T-cell (primary cell): Measurements from ENCODE around the gene ARHGAP15. TPM values are rescaled to one million over a fixed set of nuclear protein-coding genes. Genes with fewer than 3 reads are reported as not detected.

Experiments
- ATAC-seq, 4 experiments: fragments of 200-7000 bp in 3 of 4; fragments of 150-1000 bp in 1 of 4; cut with Tn5 transposase; replicated peaks in 1 of 4; 1 replicate in 3 of 4; 2 replicates in 1 of 4; pipeline ENCODE4 v1.10.0; 2021; ENCODE audit warnings: moderate library complexity in 3 of 4, mild to moderate bottlenecking in 2 of 4, moderate number of reproducible peaks in 1 of 4
- CTCF ChIA-PET, 2 donors: fragments of 300-600 bp; sonication (Branson Sonifier 250); formaldehyde crosslinking; loops; one replicate each; lab custom pipeline; 2022; ENCODE audit warnings: antibody characterized with exemption in 2 of 2; lab: Charles Lee
- POLR2A ChIA-PET, 2 donors: fragments of 300-600 bp; sonication (Branson Sonifier 250); formaldehyde crosslinking; loops; one replicate each; lab custom pipeline; 2022; ENCODE audit warnings: antibody characterized with exemption in 2 of 2; lab: Charles Lee
- DNase-seq, 35 experiments: peaks; one replicate each; pipeline versions ENCODE4 v3.0.0 to v3.0.0-alpha.2; 2013 to 2023
- H3K27ac ChIP-seq: one replicate; pipeline ENCODE4 v1.5.1; 2013; ENCODE audit warnings: low read length
- H3K27me3 ChIP-seq, 2 experiments: replicated peaks in 1 of 2; 1 replicate in 1 of 2; 2 replicates in 1 of 2; pipeline versions ENCODE4 v1.6.1 to v1.7.0; 2013; ENCODE audit warnings: low read length in 1 of 2, mixed read lengths in 1 of 2; ENCODE audit not compliant: control insufficient read depth in 2 of 2, insufficient read depth in 2 of 2; ENCODE audit errors: extremely low read depth in 1 of 2
- H3K36me3 ChIP-seq, 2 donors: 1 replicate in 1 of 2; 2 replicates in 1 of 2; pipeline versions ENCODE4 v1.6.1 to v1.7.0; 2013; ENCODE audit warnings: low read length in 1 of 2; ENCODE audit not compliant: control insufficient read depth in 2 of 2, insufficient read depth in 1 of 2; ENCODE audit errors: extremely low read depth in 1 of 2
- H3K4me1 ChIP-seq, 2 experiments: 1 replicate in 1 of 2; 2 replicates in 1 of 2; pipeline versions ENCODE4 v1.6.1 to v1.7.0; 2013; ENCODE audit warnings: low read length in 2 of 2, mixed read lengths in 1 of 2; ENCODE audit not compliant: insufficient read depth in 2 of 2, control insufficient read depth in 1 of 2; ENCODE audit errors: extremely low read depth in 1 of 2
- H3K4me3 ChIP-seq, 2 donors: 1 replicate in 1 of 2; 2 replicates in 1 of 2; pipeline versions ENCODE4 v1.5.1 to v1.7.0; 2013; ENCODE audit warnings: mild to moderate bottlenecking in 2 of 2, low read length in 1 of 2, moderate library complexity in 1 of 2; ENCODE audit not compliant: control insufficient read depth in 1 of 2; ENCODE audit errors: extremely low read depth in 1 of 2
- H3K9me3 ChIP-seq: 2 replicates; pipeline ENCODE4 v1.7.0; 2013
- H3K27ac Mint-ChIP-seq, 2 donors: one replicate each; pipeline ENCODE4 v1.8.0; 2020 to 2021; ENCODE audit warnings: mild to moderate bottlenecking in 2 of 2, mixed read lengths in 2 of 2
- H3K27me3 Mint-ChIP-seq, 2 donors: one replicate each; pipeline ENCODE4 v1.8.0; 2021 to 2022; ENCODE audit warnings: mixed read lengths in 2 of 2
- H3K36me3 Mint-ChIP-seq: one replicate; pipeline ENCODE4 v1.8.0; 2021; ENCODE audit warnings: mixed read lengths
- H3K4me1 Mint-ChIP-seq, 3 donors: one replicate each; pipeline ENCODE4 v1.8.0; 2020 to 2022; ENCODE audit warnings: mixed read lengths in 3 of 3, mild to moderate bottlenecking in 1 of 3
- H3K4me3 Mint-ChIP-seq, 3 donors: one replicate each; pipeline ENCODE4 v1.8.0; 2020 to 2022; ENCODE audit warnings: mild to moderate bottlenecking in 3 of 3, mixed read lengths in 3 of 3, moderate library complexity in 3 of 3
- H3K9me3 Mint-ChIP-seq, 3 donors: one replicate each; pipeline ENCODE4 v1.8.0; 2020 to 2022; ENCODE audit warnings: mixed read lengths in 3 of 3
- WGBS: methylation state at CpG from one replicate; pipeline ENCODE4 v1.1.5; 2013; ENCODE audit warnings: missing lambda C conversion rate; ENCODE audit not compliant: insufficient coverage; 5-methylcytosine and 5-hydroxymethylcytosine counted together
- total RNA-seq, 35 experiments: library from RNA in 6 of 35; stranded (reverse) in 6 of 35; fragments of 120-200 nt in 1 of 35; gene quantifications; one replicate each; pipeline versions ENCODE4 v1.2.1 to v1.2.4 and lab custom pipeline; 2013 to 2026

Gene ARHGAP15
- total RNA-seq, 5 donors from 2014 or later (not counting 1 experiment from before 2014, with no cell fraction given) = 154 to 271 (median 188) TPM

- no CpG with 5 or more reads among the region's 3 CpGs for WGBS
- H3K4me1 ChIP-seq = peaks cover 0 to 13% of the 10 kb centered on the region in 2 experiments
- ChIA-PET POLR2A (no interaction called here), CTCF (interaction anchor here in 1 of 2 donors (0.6 to 0.8 kb wide), 2 partner anchors 40 to 194 kb away, joined by 3 to 4 read pairs; no protein-coding TSS in a partner anchor)
- H3K4me3 ChIP-seq = no peak overlapping the region
- Mint-ChIP-seq H3K27ac (peak overlapping the region; percentile 29 to 51), H3K4me3 (no peak overlapping the region), H3K9me3 (peaks cover 0 to 8% (median 0%) of the 10 kb centered on the region in 3 donors), H3K27me3 (no peaks in the 10 kb centered on the region), H3K36me3 (peaks cover 38% of the 10 kb centered on the region), H3K4me1 (peaks cover 67 to 74% (median 73%) of the 10 kb centered on the region in 3 donors)
- no peak for DNase-seq
- H3K9me3 ChIP-seq = no peaks in the 10 kb centered on the region
- no peaks in the 10 kb centered on the region for H3K27me3 ChIP-seq
- ATAC-seq = no peak
- peaks cover 0 to 26% of the 10 kb centered on the region in 2 donors for H3K36me3 ChIP-seq
- H3K27ac ChIP-seq = no peak overlapping the region
Measured at GRCh38 chr2:143219266-143219665, 90.0 kb downstream of the ARHGAP15 start.

- Histone ChIP-seq H3K27me3 (no peaks in the 10 kb centered on the region), H3K36me3 (peaks cover 0 to 21% of the 10 kb centered on the region in 2 donors), H3K4me3 (no peak overlapping the region), H3K4me1 (peaks cover 2 to 9% of the 10 kb centered on the region in 2 experiments), H3K27ac (no peak overlapping the region), H3K9me3 (no peaks in the 10 kb centered on the region)
- no peaks in the 10 kb centered on the region for H3K9me3 Mint-ChIP-seq
- no peak overlapping the region for H3K4me3 Mint-ChIP-seq
- ChIA-PET CTCF (interaction anchor here (0.7 to 5.7 kb wide), 8 partner anchors 17 to 161 kb away, joined by 3 to 73 read pairs (median 4); no protein-coding TSS in a partner anchor), POLR2A (interaction anchor here (0.6 kb wide), 3 partner anchors 9 to 94 kb away, joined by 3 to 6 read pairs (median 4); no protein-coding TSS in a partner anchor)
- peak overlapping the region; percentile 77 to 82 for H3K27ac Mint-ChIP-seq
- DNase-seq (no peak), ATAC-seq (no peak)
- peaks cover 22% of the 10 kb centered on the region for H3K36me3 Mint-ChIP-seq
- 100% methylated on average over 1 of the region's 1 CpG for WGBS
- no peaks in the 10 kb centered on the region for H3K27me3 Mint-ChIP-seq
- H3K4me1 Mint-ChIP-seq = peaks cover 48 to 65% (median 63%) of the 10 kb centered on the region in 3 donors
Measured at GRCh38 chr2:143223556-143223955, 94.3 kb downstream of the ARHGAP15 start.

DNA sequence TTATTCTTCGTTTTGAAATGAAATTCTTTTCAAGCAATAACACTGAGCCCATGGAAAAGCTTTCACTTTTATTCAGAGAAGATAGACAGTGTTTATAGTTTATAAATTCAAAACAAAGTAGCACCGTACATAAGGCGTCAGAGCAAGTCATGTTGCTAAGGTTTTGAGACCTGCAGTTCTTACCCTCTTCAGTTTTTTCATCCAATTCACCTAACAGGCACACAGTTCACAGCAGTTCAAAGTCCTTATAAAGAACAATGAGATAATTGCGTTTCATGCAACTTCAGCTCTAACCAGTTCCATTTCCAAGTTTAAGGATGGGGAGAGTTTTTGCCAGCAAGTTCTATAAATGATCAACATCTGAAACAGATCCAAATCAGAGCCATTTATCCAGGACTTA, 96.7 kb downstream of the ARHGAP15 start:
- no CpG with 5 or more reads among the region's 4 CpGs for WGBS
- DNase-seq (no peak), ATAC-seq (no peak)
- H3K4me3 ChIP-seq = no peak overlapping the region
- H3K4me1 ChIP-seq = peaks cover 2 to 9% of the 10 kb centered on the region in 2 experiments
- H3K36me3 ChIP-seq = peaks cover 5 to 32% of the 10 kb centered on the region in 2 donors
- Mint-ChIP-seq H3K4me3 (peak overlapping the region in 2 of 3 donors; percentile 29 to 37), H3K27ac (peak overlapping the region; percentile 83 to 85), H3K9me3 (peaks cover 0 to 2% (median 0%) of the 10 kb centered on the region in 3 donors), H3K36me3 (peaks cover 36% of the 10 kb centered on the region), H3K27me3 (no peaks in the 10 kb centered on the region), H3K4me1 (peaks cover 45 to 61% (median 59%) of the 10 kb centered on the region in 3 donors)
- POLR2A ChIA-PET = interaction anchor here in 1 of 2 donors (0.6 kb wide), 1 partner anchor 38 kb away, joined by 4 read pairs; no protein-coding TSS in a partner anchor
- CTCF ChIA-PET = interaction anchor here (0.8 to 5.7 kb wide), 5 partner anchors 22 to 114 kb away, joined by 3 to 73 read pairs (median 3); no protein-coding TSS in a partner anchor
- H3K9me3 ChIP-seq = no peaks in the 10 kb centered on the region
- H3K27ac ChIP-seq = no peak overlapping the region
- no peaks in the 10 kb centered on the region for H3K27me3 ChIP-seq

- H3K36me3 ChIP-seq = peaks cover 5 to 37% of the 10 kb centered on the region in 2 donors
- peaks cover 2 to 9% of the 10 kb centered on the region in 2 experiments for H3K4me1 ChIP-seq
- no peaks in the 10 kb centered on the region for H3K9me3 ChIP-seq
- Mint-ChIP-seq H3K4me3 (peak overlapping the region in 2 of 3 donors; percentile 29 to 37), H3K9me3 (peaks cover 4 to 8% (median 6%) of the 10 kb centered on the region in 3 donors), H3K27ac (peak overlapping the region; percentile 83 to 85), H3K27me3 (no peaks in the 10 kb centered on the region), H3K4me1 (peaks cover 35 to 51% (median 49%) of the 10 kb centered on the region in 3 donors), H3K36me3 (peaks cover 44% of the 10 kb centered on the region)
- no peaks in the 10 kb centered on the region for H3K27me3 ChIP-seq
- ChIA-PET CTCF (interaction anchor here in 1 of 2 donors (0.6 to 1.0 kb wide), 7 partner anchors 32 to 116 kb away, joined by 3 to 6 read pairs (median 3); no protein-coding TSS in a partner anchor), POLR2A (interaction anchor here in 1 of 2 donors (0.6 to 0.7 kb wide), 2 partner anchors 34 to 96 kb away, joined by 3 to 5 read pairs; no protein-coding TSS in a partner anchor)
- WGBS = no CpG with 5 or more reads among the region's 5 CpGs
- H3K4me3 ChIP-seq = no peak overlapping the region
- no peak for ATAC-seq
- DNase-seq = no peak
- H3K27ac ChIP-seq = no peak overlapping the region
Measured at GRCh38 chr2:143226714-143227541, 97.7 kb downstream of the ARHGAP15 start.

GRCh38 chr2:143229411-143229810, 100.2 kb downstream of the ARHGAP15 start:
- Mint-ChIP-seq H3K9me3 (peaks cover 12 to 29% (median 24%) of the 10 kb centered on the region in 3 donors), H3K4me3 (no peak overlapping the region), H3K4me1 (peaks cover 12 to 28% (median 27%) of the 10 kb centered on the region in 3 donors), H3K36me3 (peaks cover 69% of the 10 kb centered on the region), H3K27ac (peak overlapping the region; percentile 12 to 43), H3K27me3 (no peaks in the 10 kb centered on the region)
- peaks cover 14% of the 10 kb centered on the region for H3K9me3 ChIP-seq
- no CpG with 5 or more reads among the region's 5 CpGs for WGBS
- ChIA-PET POLR2A (no interaction called here), CTCF (interaction anchor here (0.6 to 1.3 kb wide), 5 partner anchors 15 to 152 kb away, joined by 3 to 4 read pairs (median 3); no protein-coding TSS in a partner anchor)
- H3K27ac ChIP-seq = no peak overlapping the region
- H3K4me1 ChIP-seq = peaks cover 0 to 2% of the 10 kb centered on the region in 2 experiments
- ATAC-seq (no peak), DNase-seq (no peak)
- no peak overlapping the region for H3K4me3 ChIP-seq
- no peaks in the 10 kb centered on the region for H3K27me3 ChIP-seq
- peaks cover 11 to 52% of the 10 kb centered on the region in 2 donors for H3K36me3 ChIP-seq

DNA sequence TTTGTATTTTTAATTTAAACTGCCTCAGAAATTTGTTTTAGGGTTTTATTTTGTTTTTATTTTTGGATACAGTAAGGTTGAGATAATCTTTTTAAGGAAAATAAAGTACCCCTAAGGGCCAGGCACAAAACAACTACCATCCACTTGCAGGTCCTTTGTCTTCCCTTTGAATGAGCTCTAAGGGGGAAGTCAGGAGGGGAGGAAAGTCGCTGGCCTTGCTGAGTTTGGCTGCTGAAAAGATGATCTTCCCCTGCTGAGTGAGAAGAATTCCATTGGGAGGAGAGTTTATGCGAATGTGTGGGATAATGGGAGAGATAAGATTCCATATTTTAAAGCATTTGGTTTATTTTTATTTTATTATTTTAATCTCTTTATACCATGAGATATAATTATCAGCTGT, 100.7 kb downstream of the ARHGAP15 start:
- Mint-ChIP-seq H3K4me1 (peaks cover 18 to 23% (median 23%) of the 10 kb centered on the region in 3 donors), H3K27me3 (no peaks in the 10 kb centered on the region), H3K9me3 (peaks cover 12 to 33% (median 24%) of the 10 kb centered on the region in 3 donors), H3K27ac (peak overlapping the region in 1 of 2 donors; percentile 19), H3K4me3 (no peak overlapping the region), H3K36me3 (peaks cover 69% of the 10 kb centered on the region)
- ChIA-PET POLR2A (no interaction called here), CTCF (interaction anchor here in 1 of 2 donors (1.2 kb wide), 1 partner anchor 29 kb away, joined by 3 read pairs; no protein-coding TSS in a partner anchor)
- Histone ChIP-seq H3K27ac (no peak overlapping the region), H3K9me3 (peaks cover 16% of the 10 kb centered on the region), H3K27me3 (no peaks in the 10 kb centered on the region), H3K4me1 (no peaks in the 10 kb centered on the region), H3K36me3 (peaks cover 11 to 51% of the 10 kb centered on the region in 2 donors), H3K4me3 (no peak overlapping the region)
- no CpG with 5 or more reads among the region's 2 CpGs for WGBS
- no peak for DNase-seq
- ATAC-seq = no peak
